Omental fat pad (tissue), 4 donors: Measurements from ENCODE around the gene ERFE. TPM values are rescaled to one million over a fixed set of nuclear protein-coding genes. Genes with fewer than 3 reads are reported as not detected.

ENCODE experiments used
- ATAC-seq: fragments of 150-250 bp; one replicate; pipeline ENCODE4 v1.9.1; 2016; ENCODE audit warnings: mild to moderate bottlenecking, moderate library complexity; ENCODE audit not compliant: low FRiP score
- DNase-seq: peaks from one replicate; pipeline ENCODE4 v3.0.0-alpha.2; 2019; ENCODE audit warnings: low spot score
- total RNA-seq, 4 donors: library from RNA; depleted of rRNA; stranded (reverse); fragments of >200 nt; gene quantifications; one replicate each; pipeline ENCODE4 v1.1.0, GENCODE V29; 2016
- TF ChIP-seq, protein P1 (sequence below), 3 donors: fragments of 450-650 bp; IDR thresholded peaks; one replicate each; pipeline ENCODE4 v1.5.1; 2016 to 2017; ENCODE audit warnings: antibody characterized with exemption in 3 of 3, mild to moderate bottlenecking in 3 of 3, moderate library complexity in 2 of 3

Gene ERFE
- total RNA-seq, 4 donors from 2014 or later, result 1.1 to 1.9 TPM; not detected in 2

DNA sequence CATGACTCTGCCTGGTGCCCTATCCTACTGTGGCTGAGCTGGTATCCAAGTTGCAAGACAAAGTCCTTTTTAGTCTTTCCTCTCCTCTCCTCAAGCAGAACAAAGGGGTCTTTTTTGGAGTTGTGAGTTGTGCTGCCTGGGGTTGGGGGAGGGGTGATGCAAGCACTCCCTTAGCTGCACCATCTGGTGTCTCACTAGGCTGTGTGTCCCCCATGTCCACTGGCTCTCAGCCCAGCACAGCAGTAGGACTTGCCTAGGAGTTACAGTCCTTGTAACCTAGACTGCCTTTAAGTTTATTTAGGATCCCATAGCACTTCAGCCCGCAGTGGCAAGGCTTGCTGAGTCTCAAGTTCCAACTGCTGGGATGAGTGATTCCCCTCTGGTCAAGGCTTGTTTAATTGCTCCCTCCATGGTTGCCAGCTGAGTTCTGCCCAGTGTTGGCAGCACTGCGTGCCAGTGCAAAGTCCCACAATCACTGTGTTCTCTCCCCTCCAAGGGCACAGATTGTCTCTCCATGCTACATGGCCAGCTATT is 57.9 kb downstream of the ERFE start:
- DNase-seq, result no peak
- TF ChIP-seq, protein P1, sequence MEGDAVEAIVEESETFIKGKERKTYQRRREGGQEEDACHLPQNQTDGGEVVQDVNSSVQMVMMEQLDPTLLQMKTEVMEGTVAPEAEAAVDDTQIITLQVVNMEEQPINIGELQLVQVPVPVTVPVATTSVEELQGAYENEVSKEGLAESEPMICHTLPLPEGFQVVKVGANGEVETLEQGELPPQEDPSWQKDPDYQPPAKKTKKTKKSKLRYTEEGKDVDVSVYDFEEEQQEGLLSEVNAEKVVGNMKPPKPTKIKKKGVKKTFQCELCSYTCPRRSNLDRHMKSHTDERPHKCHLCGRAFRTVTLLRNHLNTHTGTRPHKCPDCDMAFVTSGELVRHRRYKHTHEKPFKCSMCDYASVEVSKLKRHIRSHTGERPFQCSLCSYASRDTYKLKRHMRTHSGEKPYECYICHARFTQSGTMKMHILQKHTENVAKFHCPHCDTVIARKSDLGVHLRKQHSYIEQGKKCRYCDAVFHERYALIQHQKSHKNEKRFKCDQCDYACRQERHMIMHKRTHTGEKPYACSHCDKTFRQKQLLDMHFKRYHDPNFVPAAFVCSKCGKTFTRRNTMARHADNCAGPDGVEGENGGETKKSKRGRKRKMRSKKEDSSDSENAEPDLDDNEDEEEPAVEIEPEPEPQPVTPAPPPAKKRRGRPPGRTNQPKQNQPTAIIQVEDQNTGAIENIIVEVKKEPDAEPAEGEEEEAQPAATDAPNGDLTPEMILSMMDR (IDR thresholded peaks at IDR 0.05), result no peak
- ATAC-seq, result no peak

Other genes starting within 250 kb of the ERFE start
- 10 to 100 TPM; 36.3 to 59.9 (median 51.3) TPM for gene UBE2F, start 192.0 kb upstream of the ERFE start, total RNA-seq
- gene SCLY, start 98.0 kb upstream of the ERFE start, total RNA-seq, result 10 to 100 TPM in 3 of 4 donors, 1 to 10 TPM in 1; 7.3 to 15.8 (median 12.5) TPM
- gene ESPNL, start 58.6 kb upstream of the ERFE start, total RNA-seq, result under 1 TPM; 0.19 to 0.47 (median 0.25) TPM
- 1 to 10 TPM in 1 of 4 donors, under 1 TPM in 3; 0.28 to 1.6 (median 0.57) TPM for gene KLHL30, start 20.3 kb upstream of the ERFE start, total RNA-seq
- gene ILKAP, start 44.7 kb downstream of the ERFE start, total RNA-seq, result 10 to 100 TPM; 20.2 to 51.8 (median 29.7) TPM
- gene HES6, start 81.1 kb downstream of the ERFE start, total RNA-seq, result 1 to 10 TPM; 5.3 to 9.1 (median 5.6) TPM
- gene PER2, start 129.6 kb downstream of the ERFE start, total RNA-seq, result 10 to 100 TPM in 3 of 4 donors, 1 to 10 TPM in 1; 5.3 to 36.4 (median 15.4) TPM
- 10 to 100 TPM in 3 of 4 donors, 1 to 10 TPM in 1; 8.4 to 15.9 (median 12.5) TPM for gene TRAF3IP1, start 161.5 kb downstream of the ERFE start, total RNA-seq